Epidermal melanocyte (primary cell): ENCODE measurements around the gene POU5F2.

ENCODE experiments used
- DNase-seq: peaks from one replicate; pipeline ENCODE4 v3.0.0; 2011; ENCODE audit warnings: low spot score; ENCODE audit not compliant: insufficient read length

Gene POU5F2

GRCh38 chr5:93716453-93716852, 24.9 kb downstream of the POU5F2 start:
- DNase-seq: no peak

GRCh38 chr5:93715761-93716160, 25.6 kb downstream of the POU5F2 start:
- DNase-seq: no peak

DNA sequence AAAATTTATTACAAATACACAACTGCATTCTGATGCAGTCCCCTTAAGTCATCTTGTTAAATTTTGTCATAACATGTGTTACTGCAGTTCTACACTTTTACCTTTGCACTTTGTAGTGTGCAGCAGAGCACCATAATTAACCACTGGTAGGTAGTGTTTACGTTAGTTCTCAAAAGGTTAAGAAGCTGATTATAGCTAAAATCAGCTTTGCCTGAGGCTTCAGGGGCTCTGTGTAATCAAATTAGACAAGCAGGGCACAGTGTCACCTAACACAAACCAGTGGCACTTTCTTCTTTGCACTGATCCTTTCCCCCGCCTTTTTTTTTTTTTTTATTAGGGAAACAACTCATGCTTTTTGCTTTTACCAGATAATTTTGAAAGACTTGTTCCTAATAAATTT, 26.1 kb downstream of the POU5F2 start:
- DNase-seq: no peak

DNA sequence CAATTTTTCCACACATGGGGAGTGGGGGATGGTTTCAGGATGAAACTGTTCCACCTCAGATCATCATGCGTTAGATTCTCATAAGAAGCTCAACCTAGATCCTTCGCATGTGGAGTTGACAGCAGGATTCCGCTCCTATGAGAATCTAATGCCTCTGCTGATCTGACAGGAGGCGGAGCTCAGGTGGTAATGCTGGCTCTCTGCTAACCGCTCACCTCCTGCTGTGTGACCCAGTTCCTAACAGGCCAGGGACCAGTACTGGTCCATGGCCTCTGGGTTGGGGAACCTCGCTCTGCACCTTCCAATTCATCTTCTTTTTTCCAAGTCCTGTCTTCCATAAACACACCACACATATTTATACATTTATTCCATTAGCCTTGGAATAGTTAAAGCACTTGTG, 33.0 kb downstream of the POU5F2 start:
- DNase-seq: no peak

GRCh38 chr5:93705896-93706295, 35.5 kb downstream of the POU5F2 start:
- no peak for DNase-seq

- DNase-seq: no peak
Observed at GRCh38 chr5:93704996-93705395, 36.4 kb downstream of the POU5F2 start.

- DNase-seq: no peak
Observed at GRCh38 chr5:93691997-93692396, 49.4 kb downstream of the POU5F2 start.
